SIG-M5 treated with dmso at 0.1 percent for 504 hours (cell line): ENCODE measurements around the gene MRPS16.

Experiments
- DNase-seq: peaks from one replicate; lab custom pipeline; 2025; ENCODE audit not compliant: unreplicated experiment; lab: John Stamatoyannopoulos, UW

The MRPS16 gene

DNA sequence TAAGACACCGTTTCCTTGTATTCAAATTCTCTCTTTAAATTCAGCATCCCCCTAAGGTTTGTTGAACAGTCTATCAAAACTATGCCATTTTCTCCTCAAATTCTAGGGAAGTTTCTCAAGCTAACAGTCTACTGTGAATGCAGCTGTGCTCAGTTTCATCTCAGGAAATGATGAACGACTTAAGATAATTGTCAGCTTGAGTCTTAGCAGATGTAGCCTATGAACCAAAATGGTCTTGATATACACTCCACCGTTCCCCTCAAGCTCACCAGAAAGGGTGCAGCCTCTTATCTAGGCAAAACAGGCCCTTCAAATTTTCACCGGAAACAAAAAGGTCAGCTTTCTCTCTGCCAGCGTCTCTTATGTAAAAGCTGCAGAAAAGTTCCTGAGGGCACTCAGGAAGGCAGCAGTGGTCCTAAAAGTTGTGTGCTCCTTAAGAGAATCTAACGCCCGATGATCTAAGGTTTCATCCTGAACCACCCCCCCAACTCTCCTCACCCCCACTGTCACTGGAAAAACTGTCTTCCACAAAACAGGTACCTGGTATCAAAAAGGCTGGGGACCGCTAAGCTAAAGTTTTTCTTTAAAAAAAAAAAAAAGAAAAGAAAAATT lies 7.5 kb downstream of the MRPS16 start:
- no peak for DNase-seq

GRCh38 chr10:73239908-73240307 lies 12.5 kb downstream of the MRPS16 start:
- no peak for DNase-seq

DNA sequence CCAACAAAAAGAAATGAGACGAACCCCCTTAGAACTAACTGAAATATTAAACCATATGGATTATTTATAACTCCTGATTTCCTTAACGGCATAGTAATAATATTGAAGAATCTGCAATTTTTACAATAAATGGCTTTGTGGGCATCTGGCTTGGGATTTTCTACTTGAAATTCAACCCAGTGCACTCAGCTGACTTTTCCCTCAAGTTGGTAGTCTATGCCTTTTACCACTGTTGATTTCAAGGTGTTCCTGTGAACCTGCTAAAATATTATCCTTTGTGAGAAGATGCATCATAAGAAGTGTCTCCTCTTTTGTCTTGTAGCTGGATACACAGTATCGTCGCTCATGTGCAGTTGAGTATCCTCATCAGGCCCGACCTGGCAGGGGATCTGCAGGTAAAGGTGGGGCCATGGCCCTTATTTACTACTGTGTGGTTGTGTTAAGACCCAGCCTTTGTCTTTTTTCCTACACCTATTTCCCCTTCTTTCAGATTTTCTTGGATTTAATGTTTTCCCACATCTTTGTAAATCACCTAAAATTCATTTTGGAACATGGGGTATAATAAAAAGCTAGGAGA lies 13.4 kb downstream of the MRPS16 start:
- DNase-seq: no peak

DNA sequence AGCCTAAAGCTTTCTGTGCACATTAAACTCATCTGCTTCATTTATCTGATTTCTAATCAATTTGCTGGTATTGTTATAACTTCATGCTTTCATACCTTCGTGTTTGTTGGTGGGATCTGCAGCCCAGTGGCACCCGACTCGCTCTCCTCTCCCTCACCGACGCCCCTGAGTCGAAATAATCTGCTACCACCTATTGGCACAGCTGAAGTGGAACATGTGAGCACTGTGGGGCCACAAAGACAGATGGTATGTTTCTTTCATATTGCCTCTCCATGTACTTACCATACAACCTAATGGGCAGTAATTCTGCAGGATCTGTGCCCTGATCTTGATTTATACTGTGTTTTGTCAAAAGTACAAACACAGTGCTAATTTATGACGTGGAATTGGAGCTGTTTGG lies 17.7 kb downstream of the MRPS16 start:
- DNase-seq: no peak

DNA sequence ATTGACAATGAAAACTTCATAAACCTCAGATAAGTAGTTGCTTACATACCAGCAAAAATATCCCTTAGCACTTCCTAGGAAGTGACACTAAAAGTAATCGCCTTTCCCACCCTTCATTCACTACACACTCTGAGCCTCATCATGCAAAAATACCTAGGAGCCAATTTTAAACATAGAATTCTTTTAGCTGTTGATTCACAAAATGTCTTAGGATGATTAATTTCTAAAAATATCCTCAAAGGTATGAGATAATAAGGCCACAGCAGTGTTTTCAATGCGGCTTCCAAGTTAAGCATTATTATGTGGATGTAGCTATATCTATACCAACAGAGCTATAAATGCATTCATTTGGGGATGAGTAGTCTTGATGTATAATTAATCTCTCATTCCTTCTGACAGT lies 18.6 kb downstream of the MRPS16 start:
- DNase-seq: no peak

DNA sequence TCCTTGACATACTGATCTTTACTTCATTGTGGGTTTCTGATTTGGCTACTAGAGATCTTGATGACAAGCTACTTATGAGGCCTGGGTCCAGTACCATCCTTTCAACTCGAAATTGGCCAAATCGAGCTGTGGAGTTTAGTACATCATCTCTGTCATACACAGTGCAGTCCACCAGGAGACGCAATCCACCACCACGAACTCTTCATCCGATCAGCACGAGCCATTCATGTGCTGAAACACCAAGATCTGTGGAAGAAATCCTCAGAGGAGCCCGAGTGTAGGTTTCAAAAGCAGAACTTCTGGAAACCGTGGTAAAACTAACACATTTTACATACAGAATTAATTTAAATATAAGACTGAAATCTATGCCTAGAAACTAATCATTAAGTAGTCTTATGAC lies 19.6 kb downstream of the MRPS16 start:
- no peak for DNase-seq

DNA sequence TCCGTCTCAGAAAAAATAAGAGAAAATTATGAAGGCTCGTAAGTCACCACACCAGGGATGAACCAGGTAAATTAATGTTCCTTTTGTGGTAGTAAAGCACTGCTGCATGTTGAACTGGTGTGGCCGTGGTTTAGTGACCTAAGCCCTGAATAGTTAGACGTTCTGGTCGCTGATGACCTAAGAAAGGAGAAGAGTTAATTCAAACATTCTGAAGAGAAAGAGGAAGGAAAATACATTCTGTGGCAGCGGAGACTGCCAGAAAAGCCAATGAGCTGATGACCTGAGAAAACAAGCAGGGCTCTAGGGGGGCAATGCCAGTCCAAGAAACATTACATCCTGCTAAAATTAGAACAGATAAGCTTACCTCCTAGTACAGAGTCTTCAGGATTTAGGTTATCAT lies 22.9 kb downstream of the MRPS16 start:
- no peak for DNase-seq

- no peak for DNase-seq
Measured at GRCh38 chr10:73228247-73228646, 24.2 kb downstream of the MRPS16 start.

DNA sequence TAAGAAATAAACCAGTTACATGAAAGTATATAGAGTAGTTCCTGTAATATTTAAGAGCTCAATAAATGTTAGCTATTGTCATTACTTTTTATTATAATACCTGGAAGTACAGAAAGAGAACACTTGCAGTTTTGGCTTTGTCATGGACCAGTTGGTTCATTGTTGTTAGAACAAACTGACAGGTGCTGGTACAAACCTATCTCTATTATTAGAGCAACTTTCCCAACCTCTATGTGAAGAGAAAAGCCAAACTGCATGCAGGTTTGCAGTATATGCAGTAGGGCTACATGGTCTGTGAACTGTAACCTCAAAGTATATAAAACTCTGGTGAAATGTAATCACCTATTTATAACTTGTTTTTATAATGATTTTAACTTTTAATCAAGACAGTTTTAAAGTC lies 25.8 kb downstream of the MRPS16 start:
- DNase-seq: no peak

GRCh38 chr10:73225518-73225917 lies 26.9 kb downstream of the MRPS16 start:
- no peak for DNase-seq

GRCh38 chr10:73220989-73221388 lies 31.5 kb downstream of the MRPS16 start:
- DNase-seq: no peak

DNA sequence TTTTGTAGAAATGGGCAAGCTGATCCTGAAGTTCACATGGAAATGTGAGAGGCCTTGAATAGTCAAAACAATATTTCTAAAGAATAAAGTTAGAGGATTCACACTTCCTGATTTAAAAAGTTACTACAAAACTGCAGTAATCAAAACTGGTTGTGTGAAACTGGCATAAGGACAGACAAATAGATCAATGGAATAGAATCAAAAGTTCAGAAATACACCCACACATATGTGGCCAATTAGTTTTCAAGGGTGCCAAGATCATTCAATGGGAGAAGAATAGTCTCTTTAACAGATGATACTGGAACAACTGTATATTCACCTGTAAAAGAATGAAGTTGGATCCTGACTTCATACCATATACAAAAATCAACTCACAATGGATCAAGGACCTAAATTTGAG lies 33.1 kb downstream of the MRPS16 start:
- no peak for DNase-seq

DNA sequence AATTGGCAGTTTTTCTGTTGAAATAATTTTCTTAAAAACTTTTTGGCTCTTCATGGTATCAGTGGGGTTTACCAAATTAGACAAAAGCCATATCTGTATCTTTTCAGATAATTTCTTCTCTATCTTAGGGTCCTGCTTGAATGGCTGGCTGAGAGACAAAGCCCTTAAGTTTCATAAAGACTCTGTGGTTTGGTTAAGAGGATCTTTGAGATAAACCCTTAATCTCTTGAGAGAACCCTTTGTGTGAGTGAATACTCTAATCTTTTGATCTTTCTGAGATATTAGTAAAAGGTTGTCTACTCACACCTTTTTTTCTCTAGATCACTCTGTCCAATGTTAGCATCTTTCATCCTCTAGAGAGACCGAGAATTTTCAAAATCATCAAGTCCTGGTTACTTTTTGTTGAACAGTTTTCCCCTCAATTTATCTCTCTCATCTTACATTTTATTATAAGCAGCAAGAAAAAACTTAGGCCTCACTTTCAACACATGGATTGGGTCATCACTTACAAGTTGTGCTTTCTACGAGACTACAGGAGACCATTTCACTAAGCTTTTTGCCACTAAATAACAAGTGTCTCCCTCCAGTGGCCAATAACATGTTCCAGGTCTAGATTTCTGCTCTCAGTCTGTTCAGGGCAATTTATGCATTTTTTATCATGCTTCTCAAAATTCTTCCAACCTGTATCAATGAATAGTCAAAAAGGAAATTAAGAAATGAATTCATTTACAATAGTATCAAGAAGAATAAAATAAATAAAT lies 33.8 kb downstream of the MRPS16 start:
- DNase-seq: peak; percentile 45

- no peak for DNase-seq
Measured at GRCh38 chr10:73217628-73218027, 34.8 kb downstream of the MRPS16 start.

DNA sequence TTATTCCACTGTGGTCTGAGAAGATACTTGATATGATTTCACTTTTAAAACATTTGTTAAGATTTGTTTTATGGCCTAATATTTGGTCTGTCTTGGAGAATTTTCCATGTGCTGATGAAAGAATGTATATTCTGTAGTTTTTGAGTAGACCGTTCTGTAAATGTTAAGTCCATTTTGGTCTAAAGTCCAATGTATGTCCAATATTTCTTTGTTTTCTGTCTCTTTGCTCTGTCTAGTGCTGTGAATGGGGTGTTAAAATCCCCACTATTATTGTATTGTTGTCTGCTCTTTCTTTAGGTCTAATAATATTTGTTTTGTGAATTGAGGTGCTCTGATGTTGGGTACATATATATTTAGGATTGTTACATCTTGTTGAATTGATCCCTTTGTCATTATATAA lies 36.7 kb downstream of the MRPS16 start:
- DNase-seq: no peak

- no peak for DNase-seq
Measured at GRCh38 chr10:73211106-73211811, 41.2 kb downstream of the MRPS16 start.

DNA sequence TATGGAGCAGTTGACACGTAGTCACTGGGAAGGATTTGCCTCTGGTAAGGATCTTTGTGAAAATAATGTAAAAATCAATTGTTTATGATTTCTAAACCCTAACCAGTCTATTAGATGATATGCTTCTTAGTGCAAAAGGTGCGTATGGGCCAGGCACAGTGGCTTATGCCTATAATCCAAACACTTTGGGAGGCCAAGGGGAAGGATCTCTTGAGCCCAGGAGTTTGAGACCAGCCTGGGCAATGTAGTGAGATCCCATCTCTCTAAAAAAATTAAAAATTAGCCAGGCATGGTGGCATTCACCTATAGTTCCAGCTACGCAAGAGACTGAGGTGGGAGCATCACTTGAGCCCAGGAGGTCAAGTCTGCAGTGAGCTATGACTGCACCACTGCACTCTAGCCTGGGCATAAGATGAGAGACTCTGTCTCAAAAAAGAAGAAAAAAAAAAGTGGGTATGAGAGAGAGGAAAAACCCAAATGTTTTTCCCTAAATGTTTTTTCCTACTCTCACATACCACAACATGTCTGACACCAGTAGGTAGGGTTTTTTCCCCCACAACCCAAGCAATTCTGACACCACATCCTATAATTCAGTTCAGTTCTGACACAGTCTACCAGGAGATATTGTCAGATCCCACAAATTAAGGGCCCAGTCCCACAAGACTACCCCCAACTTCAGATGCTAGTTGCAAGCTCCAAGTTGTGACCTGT lies 41.9 kb downstream of the MRPS16 start:
- DNase-seq: no peak

GRCh38 chr10:73209705-73210104 lies 42.7 kb downstream of the MRPS16 start:
- no peak for DNase-seq

DNA sequence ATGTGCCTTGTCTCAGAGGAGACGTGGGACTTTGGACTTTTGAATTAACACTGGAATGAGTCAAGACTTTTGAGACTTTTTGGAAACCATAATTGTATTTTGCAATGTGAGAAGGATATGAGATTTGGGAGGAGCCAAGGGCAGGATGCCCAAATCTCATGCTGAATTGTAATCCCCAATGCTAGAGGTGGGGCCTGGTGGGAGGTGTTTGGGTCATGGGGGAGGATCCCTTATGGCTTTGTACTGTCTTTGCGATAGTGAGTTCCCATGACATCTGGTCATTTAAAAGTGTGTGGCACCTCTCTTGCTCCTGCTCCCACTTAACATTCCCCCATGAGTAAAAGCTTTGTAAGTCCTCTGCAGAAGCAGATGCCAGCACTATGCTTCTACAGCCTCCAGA lies 44.6 kb downstream of the MRPS16 start:
- no peak for DNase-seq

DNA sequence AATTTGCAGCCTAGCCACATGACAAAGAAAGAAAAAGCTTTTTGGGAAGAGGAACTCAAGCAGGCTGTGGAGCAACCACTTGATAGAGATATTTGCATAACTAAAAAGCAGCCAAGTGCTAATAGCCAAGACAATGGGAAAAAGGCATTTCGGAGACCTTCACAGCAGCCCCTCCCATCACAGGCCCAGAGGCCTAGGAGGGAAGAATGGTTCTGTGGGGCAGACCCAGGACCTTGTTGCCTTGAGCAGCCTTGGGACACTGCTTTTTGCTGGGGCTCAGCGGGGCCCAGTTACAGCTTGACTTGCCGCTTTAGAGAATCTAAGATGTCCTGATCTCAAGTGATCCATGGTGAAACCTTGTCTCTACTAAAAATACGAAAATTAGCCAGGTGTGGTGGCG lies 46.1 kb downstream of the MRPS16 start:
- DNase-seq: no peak

DNA sequence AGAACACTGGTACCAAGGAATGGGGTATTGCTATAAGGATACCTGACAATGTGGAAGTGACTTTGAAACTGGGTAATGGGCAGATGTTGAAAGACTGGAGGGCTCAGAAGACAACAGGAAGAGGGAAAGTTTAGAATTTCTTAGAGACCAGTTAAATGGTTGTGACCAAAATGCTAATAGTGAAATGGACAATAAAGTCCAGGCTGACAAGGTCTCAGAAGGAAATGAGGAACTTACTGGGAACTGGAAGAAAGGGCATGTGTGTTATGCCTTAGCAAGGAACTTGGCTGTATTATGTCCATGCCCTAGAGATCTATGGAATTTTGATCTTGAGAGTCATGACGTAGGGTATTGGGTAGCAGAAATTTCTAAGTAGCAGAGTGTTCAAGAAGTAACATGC lies 46.6 kb downstream of the MRPS16 start:
- DNase-seq: no peak
